SHP77 treated with DMSO at 0.1 percent for 48 hours (cell line): ENCODE measurements around the gene INSYN1.
"Not testable (repeated sequence)": the region's sequence is repeated elsewhere in the genome, so short reads cannot be mapped to it uniquely, and the experiment has no call there.

ENCODE experiments used
- DNase-seq: peaks from one replicate; lab custom pipeline; 2025; lab: John Stamatoyannopoulos, UW

INSYN1 gene

GRCh38 chr15:73749533-73749932 is 3.6 kb downstream of the INSYN1 start:
- no peak for DNase-seq

- DNase-seq = no peak
These were observed 4.4 kb downstream of the INSYN1 start for GRCh38 chr15:73748730-73749129.

GRCh38 chr15:73747847-73748590 is 5.1 kb downstream of the INSYN1 start:
- no peak for DNase-seq

GRCh38 chr15:73746883-73747282 is 6.3 kb downstream of the INSYN1 start:
- DNase-seq = no peak

GRCh38 chr15:73746261-73746660 is 6.9 kb downstream of the INSYN1 start:
- no peak for DNase-seq

GRCh38 chr15:73745073-73745472 is 8.1 kb downstream of the INSYN1 start:
- no peak for DNase-seq

- DNase-seq = no peak
These were observed 8.9 kb downstream of the INSYN1 start for GRCh38 chr15:73744293-73744692.

- no peak for DNase-seq
These were observed 11.8 kb downstream of the INSYN1 start for GRCh38 chr15:73741321-73741836.

- DNase-seq = no peak
These were observed 12.8 kb downstream of the INSYN1 start for GRCh38 chr15:73740152-73741048.

GRCh38 chr15:73737535-73737934 is 15.6 kb downstream of the INSYN1 start:
- no peak for DNase-seq

GRCh38 chr15:73732930-73733329 is 20.2 kb downstream of the INSYN1 start:
- no peak for DNase-seq

- DNase-seq = not testable (repeated sequence)
These were observed 21.1 kb downstream of the INSYN1 start for GRCh38 chr15:73732051-73732450.

GRCh38 chr15:73727330-73727976 is 25.7 kb downstream of the INSYN1 start:
- DNase-seq = no peak

- no peak for DNase-seq
These were observed 28.9 kb downstream of the INSYN1 start for GRCh38 chr15:73724212-73724611.

- DNase-seq = no peak
These were observed 30.0 kb downstream of the INSYN1 start for GRCh38 chr15:73723191-73723590.

- DNase-seq = no peak
These were observed 30.7 kb downstream of the INSYN1 start for GRCh38 chr15:73722425-73722824.

- DNase-seq = no peak
These were observed 34.5 kb downstream of the INSYN1 start for GRCh38 chr15:73718694-73719093.

GRCh38 chr15:73717802-73718201 is 35.3 kb downstream of the INSYN1 start:
- no peak for DNase-seq

- no peak for DNase-seq
These were observed 35.9 kb downstream of the INSYN1 start for GRCh38 chr15:73717206-73717605.

GRCh38 chr15:73716417-73716816 is 36.7 kb downstream of the INSYN1 start:
- no peak for DNase-seq

GRCh38 chr15:73715417-73715816 is 37.7 kb downstream of the INSYN1 start:
- no peak for DNase-seq

GRCh38 chr15:73714695-73715301 is 38.4 kb downstream of the INSYN1 start:
- DNase-seq = no peak
